Thyroid gland (tissue), 4 donors: ENCODE data around the gene F8. TPM values are rescaled to one million over a fixed set of nuclear protein-coding genes. Genes with fewer than 3 reads are reported as not detected.
"Not testable (repeated sequence)": the region's sequence is repeated elsewhere in the genome, so short reads cannot be mapped to it uniquely, and the experiment has no call there.

Experiments
- DNase-seq, 2 donors: peaks; one replicate each; pipeline ENCODE4 v3.0.0-alpha.2; 2019
- H3K27ac ChIP-seq, 3 donors: fragments of 200-600 bp; sonication (generic); 1 replicate in 2 of 3; 2 replicates in 1 of 3; pipeline ENCODE4 v1.5.1; 2016 to 2019; ENCODE audit warnings: mild to moderate bottlenecking in 1 of 3, moderate library complexity in 1 of 3
- H3K27me3 ChIP-seq: fragments of 200-600 bp; sonication (generic); one replicate; pipeline ENCODE4 v1.5.1; 2019
- H3K36me3 ChIP-seq, 2 donors: fragments of 200-600 bp; sonication (generic); one replicate each; pipeline ENCODE4 v1.5.1; 2016 to 2019
- H3K4me1 ChIP-seq, 2 donors: fragments of 200-600 bp; sonication (generic); one replicate each; pipeline ENCODE4 v1.5.1; 2017 to 2019
- H3K4me3 ChIP-seq, 3 donors: fragments of 200-600 bp; sonication (generic); replicated peaks in 1 of 3; 1 replicate in 2 of 3; 2 replicates in 1 of 3; pipeline ENCODE4 v1.5.1; 2016; ENCODE audit warnings: mild to moderate bottlenecking in 1 of 3
- H3K9me3 ChIP-seq: fragments of 200-600 bp; sonication (generic); one replicate; pipeline ENCODE4 v1.5.1; 2017
- POLR2A ChIP-seq, 2 donors: fragments of 450-650 bp; IDR thresholded peaks; one replicate each; pipeline ENCODE4 v1.6.1; 2017; ENCODE audit warnings: antibody characterized with exemption in 2 of 2, mild to moderate bottlenecking in 2 of 2, moderate library complexity in 1 of 2
- WGBS, 2 donors: methylation state at CpG; one replicate each; pipeline ENCODE4 v1.1.5; 2017; 5-methylcytosine and 5-hydroxymethylcytosine counted together
- intact Hi-C: fragments of 100-400 bp; cut with DNase I; formaldehyde crosslinking; loops from one replicate; pipeline ENCODE4 v1.15.1; 2023
- total RNA-seq, 4 donors: library from RNA; depleted of rRNA; stranded (reverse); fragments of >200 nt; gene quantifications; one replicate each; pipeline ENCODE4 v1.2.3, GENCODE V29; 2016
- TF ChIP-seq, protein P1 (sequence below), 6 experiments: fragments of 200-600 bp in 3 of 6; fragments of 450-650 bp in 3 of 6; sonication (generic) in 3 of 6; IDR thresholded peaks; one replicate each; pipeline ENCODE4 v1.5.1; 2016 to 2019; ENCODE audit warnings: antibody characterized with exemption in 6 of 6, mild to moderate bottlenecking in 2 of 6, inconsistent platforms in 1 of 6, moderate library complexity in 1 of 6

F8 gene
- total RNA-seq, 4 donors from 2014 or later = 17.3 to 43.1 (median 29.3) TPM

DNA sequence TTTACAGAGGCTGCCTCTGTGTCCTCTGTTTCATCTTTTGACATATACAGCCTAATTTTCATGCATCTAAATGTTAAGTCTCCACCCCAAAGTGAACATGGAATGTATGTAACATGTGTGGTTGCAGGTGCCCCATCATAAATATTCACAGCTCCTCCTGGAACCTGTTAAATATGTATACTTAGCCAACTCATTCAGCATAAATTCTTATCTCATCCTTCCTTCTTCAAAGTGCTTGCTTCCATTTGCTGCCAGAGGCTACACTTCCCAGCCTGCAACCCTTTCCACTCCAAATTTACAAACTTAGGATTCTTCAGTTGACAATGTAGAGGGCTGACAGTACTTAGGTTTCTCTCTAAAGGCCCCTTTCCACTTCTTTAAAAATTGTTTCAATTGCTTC lies 60.6 kb downstream of the F8 start:
- Histone ChIP-seq H3K9me3 (no peaks in the 10 kb centered on the region), H3K27me3 (no peaks in the 10 kb centered on the region), H3K4me3 (no peak overlapping the region), H3K4me1 (no peaks in the 10 kb centered on the region), H3K27ac (no peak overlapping the region), H3K36me3 (no peaks in the 10 kb centered on the region)
- intact Hi-C loops = no loop called here
- DNase-seq = no peak
- TF ChIP-seq, protein P1, sequence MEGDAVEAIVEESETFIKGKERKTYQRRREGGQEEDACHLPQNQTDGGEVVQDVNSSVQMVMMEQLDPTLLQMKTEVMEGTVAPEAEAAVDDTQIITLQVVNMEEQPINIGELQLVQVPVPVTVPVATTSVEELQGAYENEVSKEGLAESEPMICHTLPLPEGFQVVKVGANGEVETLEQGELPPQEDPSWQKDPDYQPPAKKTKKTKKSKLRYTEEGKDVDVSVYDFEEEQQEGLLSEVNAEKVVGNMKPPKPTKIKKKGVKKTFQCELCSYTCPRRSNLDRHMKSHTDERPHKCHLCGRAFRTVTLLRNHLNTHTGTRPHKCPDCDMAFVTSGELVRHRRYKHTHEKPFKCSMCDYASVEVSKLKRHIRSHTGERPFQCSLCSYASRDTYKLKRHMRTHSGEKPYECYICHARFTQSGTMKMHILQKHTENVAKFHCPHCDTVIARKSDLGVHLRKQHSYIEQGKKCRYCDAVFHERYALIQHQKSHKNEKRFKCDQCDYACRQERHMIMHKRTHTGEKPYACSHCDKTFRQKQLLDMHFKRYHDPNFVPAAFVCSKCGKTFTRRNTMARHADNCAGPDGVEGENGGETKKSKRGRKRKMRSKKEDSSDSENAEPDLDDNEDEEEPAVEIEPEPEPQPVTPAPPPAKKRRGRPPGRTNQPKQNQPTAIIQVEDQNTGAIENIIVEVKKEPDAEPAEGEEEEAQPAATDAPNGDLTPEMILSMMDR (IDR thresholded peaks at IDR 0.05) = no peak
- no peak for TF ChIP-seq POLR2A (IDR thresholded peaks at IDR 0.05)

DNA sequence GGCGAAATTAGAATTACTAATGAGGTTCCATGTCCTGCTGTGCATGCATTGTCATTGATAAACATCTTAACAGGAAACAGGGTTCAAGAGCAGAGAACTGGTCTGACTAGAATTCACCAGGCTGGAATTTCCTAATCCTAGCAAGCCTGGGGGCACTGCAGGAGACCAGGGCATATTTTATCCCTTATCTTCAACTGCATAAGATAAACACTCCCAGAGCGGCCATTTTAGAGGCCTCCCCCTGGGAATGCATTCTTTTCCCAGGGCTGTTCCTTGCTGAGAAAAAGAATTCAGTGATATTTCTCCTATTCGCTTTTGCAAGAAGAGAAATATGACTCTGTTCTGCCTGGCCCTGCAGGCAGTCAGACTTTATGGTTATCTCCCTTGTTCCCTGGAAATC lies 66.7 kb downstream of the F8 start:
- WGBS, 2 donors = 89 to 100% methylated on average over 2 to 3 of the region's 3 CpGs
- H3K4me1 ChIP-seq, H3K4me3 ChIP-seq, DNase-seq, H3K9me3 ChIP-seq, H3K27me3 ChIP-seq, intact Hi-C loops, H3K36me3 ChIP-seq, H3K27ac ChIP-seq: not testable (repeated sequence)

DNA sequence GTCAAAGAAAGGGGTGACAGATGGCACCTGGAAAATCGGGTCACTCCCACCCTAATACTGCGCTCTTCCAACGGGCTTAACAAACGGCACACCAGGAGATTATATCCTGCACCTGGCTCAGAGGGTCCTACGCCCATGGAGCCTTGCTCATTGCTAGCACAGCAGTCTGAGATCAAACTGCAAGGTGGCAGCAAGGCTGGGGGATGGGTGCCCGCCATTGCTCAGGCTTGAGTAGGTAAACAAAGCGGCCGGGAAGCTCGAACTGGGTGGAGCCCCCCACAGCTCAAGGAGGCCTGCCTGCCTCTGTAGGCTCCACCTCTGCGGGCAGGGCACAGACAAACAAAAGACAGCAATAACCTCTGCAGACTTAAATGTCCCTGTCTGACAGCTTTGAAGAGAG lies 83.3 kb downstream of the F8 start:
- H3K4me3 ChIP-seq, intact Hi-C loops, DNase-seq, H3K36me3 ChIP-seq, H3K9me3 ChIP-seq, H3K27ac ChIP-seq, H3K27me3 ChIP-seq, H3K4me1 ChIP-seq: not testable (repeated sequence)
- 95% methylated on average over 4 of the region's 10 CpGs; no CpG with 5 or more reads in 1 of the 2 donors for WGBS, 2 donors

DNA sequence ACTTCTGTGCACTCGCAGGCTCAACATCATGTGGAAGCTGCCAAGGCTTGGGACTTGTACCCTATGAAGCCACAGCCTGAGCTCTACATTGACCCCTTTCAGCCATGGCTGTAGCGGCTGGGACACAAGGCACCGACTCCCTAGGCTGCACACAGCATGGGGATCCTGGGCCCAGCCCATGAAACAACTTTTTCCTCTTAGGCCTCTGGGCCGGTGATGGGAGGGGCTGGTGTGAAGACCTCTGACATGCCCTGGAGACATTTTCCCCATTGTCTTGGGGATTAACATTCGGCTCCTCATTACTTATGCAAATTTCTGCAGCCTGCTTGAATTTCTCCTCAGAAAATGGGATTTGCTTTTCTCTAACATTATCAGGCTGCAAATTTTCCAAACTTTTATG lies 97.8 kb downstream of the F8 start:
- intact Hi-C loops, H3K4me3 ChIP-seq, H3K9me3 ChIP-seq, H3K27ac ChIP-seq, H3K36me3 ChIP-seq, DNase-seq, H3K4me1 ChIP-seq, H3K27me3 ChIP-seq: not testable (repeated sequence)
- 89 to 94% methylated on average over 3 to 4 of the region's 5 CpGs for WGBS, 2 donors

DNA sequence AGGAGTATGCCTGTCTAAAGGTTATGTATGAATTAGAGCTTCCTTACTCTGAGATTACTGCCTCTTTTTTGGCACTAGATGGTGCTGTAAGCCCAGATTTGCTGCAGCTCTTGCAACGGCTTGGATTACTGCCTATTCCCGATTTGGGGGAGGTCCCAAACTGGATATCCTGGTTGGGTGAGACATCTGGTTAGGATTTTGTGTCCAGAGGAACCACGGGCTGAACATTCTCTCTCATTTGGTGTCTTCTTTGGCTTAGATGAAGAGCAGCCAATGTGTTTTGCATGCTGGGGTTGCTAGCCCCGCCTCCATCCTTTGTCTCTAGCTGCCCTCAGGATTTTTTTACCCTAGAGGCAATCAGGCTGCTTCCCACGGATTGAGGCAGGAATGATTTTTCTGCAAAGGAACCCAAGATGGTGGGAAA lies 104.5 kb downstream of the F8 start:
- H3K4me1 ChIP-seq = no peaks in the 10 kb centered on the region
- H3K9me3 ChIP-seq = no peaks in the 10 kb centered on the region
- no peak for TF ChIP-seq POLR2A (IDR thresholded peaks at IDR 0.05)
- TF ChIP-seq, protein P1 (IDR thresholded peaks at IDR 0.05) = peak in 5 of 6 experiments; percentile 14 to 68 (median 54)
- no peaks in the 10 kb centered on the region for H3K27me3 ChIP-seq
- H3K4me3 ChIP-seq = no peak overlapping the region
- intact Hi-C loops = no loop called here
- no peak overlapping the region for H3K27ac ChIP-seq
- no peaks in the 10 kb centered on the region for H3K36me3 ChIP-seq
- peak; percentile 55 to 58 for DNase-seq
- 14 to 15% methylated on average over 5 of the region's 5 CpGs for WGBS, 2 donors

DNA sequence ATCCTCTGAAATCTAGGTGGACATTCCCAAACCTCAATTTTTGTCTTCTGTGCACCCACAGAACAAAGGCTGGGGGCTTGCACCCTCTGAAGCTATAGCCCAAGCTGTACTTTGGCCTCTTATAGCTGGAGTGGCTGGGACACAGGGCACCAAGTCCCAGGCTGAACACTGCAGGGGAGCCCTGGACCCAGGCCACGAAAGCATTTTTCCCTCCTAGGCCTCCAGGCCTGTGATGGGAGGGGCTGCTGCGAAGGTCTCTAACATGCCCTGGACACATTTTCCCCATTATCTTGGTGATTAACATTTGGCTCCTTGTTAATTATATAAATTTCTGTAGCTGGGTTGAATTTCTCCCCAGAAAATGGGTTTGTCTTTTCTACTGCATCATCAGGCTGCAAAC lies 108.5 kb downstream of the F8 start:
- Histone ChIP-seq H3K4me3 (no peak overlapping the region), H3K27ac (no peak overlapping the region), H3K36me3 (no peaks in the 10 kb centered on the region), H3K27me3 (no peaks in the 10 kb centered on the region), H3K4me1 (no peaks in the 10 kb centered on the region), H3K9me3 (peaks cover 3% of the 10 kb centered on the region)
- 86 to 100% methylated on average over 2 of the region's 2 CpGs for WGBS, 2 donors
- TF ChIP-seq POLR2A (IDR thresholded peaks at IDR 0.05) = no peak
- TF ChIP-seq, protein P1 (IDR thresholded peaks at IDR 0.05) = no peak
- DNase-seq = no peak
- intact Hi-C loops = no loop called here

DNA sequence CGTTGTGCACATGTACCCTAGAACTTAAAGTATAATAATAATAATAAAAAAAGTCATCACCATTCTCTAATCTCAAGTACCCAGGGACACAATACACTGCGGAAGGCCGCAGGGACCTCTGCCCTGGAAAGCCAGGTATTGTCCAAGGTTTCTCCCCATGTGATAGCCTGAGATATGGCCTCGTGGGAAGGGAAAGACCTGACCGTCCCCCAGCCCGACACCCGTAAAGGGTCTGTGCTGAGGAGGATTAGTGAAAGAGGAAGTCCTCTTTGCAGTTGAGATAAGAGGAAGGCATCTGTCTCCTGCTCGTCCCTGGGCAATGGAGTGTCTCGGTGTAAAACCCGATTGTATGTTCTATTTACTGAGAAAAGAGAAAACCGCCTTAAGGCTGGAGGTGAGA lies 112.0 kb downstream of the F8 start:
- H3K9me3 ChIP-seq, DNase-seq, H3K36me3 ChIP-seq, H3K4me3 ChIP-seq, H3K27me3 ChIP-seq, H3K27ac ChIP-seq, H3K4me1 ChIP-seq, intact Hi-C loops: not testable (repeated sequence)
- WGBS, 2 donors = 83 to 90% methylated on average over 11 of the region's 11 CpGs

DNA sequence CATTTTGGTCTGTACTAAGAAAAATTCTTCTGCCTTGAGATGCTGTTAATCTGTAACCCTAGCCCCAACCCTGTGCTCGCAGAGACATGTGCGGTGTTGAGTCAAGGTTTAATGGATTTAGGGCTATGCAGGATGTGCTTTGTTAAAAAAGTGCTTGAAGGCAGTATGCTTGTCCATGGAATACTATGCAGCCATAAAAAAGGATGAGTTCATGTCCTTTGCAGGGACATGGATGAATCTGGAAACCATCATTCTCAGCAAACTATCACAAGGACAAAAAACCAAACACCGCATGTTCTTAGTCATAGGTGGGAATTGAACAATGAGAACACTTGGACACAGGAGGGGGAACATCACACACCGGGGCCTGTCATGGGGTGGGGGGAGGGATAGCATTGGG lies 112.5 kb downstream of the F8 start:
- H3K4me1 ChIP-seq, H3K27me3 ChIP-seq, H3K4me3 ChIP-seq, H3K36me3 ChIP-seq, H3K27ac ChIP-seq, intact Hi-C loops, DNase-seq, H3K9me3 ChIP-seq: not testable (repeated sequence)
- 71 to 99% methylated on average over 1 to 4 of the region's 4 CpGs for WGBS, 2 donors
